RWPE2 (cell line): ENCODE results near the gene KIAA1217.

Source experiments
- ATAC-seq: fragments of 200-7000 bp; cut with Tn5 transposase; 3 replicates; pipeline ENCODE4 v1.9.1; 2021; ENCODE audit warnings: low read depth
- DNase-seq: peaks from one replicate; pipeline ENCODE4 v3.0.0-alpha.2; 2020; ENCODE audit warnings: low spot score
- H3K27ac ChIP-seq: fragments of 450-650 bp; 2 replicates; pipeline ENCODE4 v1.5.1; 2017; ENCODE audit warnings: mild to moderate bottlenecking; ENCODE audit not compliant: poor library complexity, severe bottlenecking
- H3K27me3 ChIP-seq: fragments of 250-450 bp; sonication (Bioruptor Pico); 2 replicates; pipeline ENCODE4 v1.5.1; 2021; ENCODE audit warnings: mild to moderate bottlenecking, moderate library complexity; ENCODE audit not compliant: insufficient read depth, poor library complexity, severe bottlenecking
- H3K36me3 ChIP-seq: fragments of 250-450 bp; sonication (Bioruptor Pico); 2 replicates; pipeline ENCODE4 v1.5.1; 2020; ENCODE audit warnings: low read depth, mild to moderate bottlenecking, moderate library complexity
- H3K4me1 ChIP-seq: fragments of 250-450 bp; sonication (Bioruptor Pico); 2 replicates; pipeline ENCODE4 v1.5.1; 2021; ENCODE audit warnings: mild to moderate bottlenecking, moderate library complexity; ENCODE audit not compliant: insufficient read depth, poor library complexity, severe bottlenecking
- H3K4me3 ChIP-seq: fragments of 250-450 bp; sonication (Bioruptor Pico); 2 replicates; pipeline ENCODE4 v1.5.1; 2021; ENCODE audit warnings: mild to moderate bottlenecking, moderate library complexity; ENCODE audit not compliant: severe bottlenecking
- H3K9me3 ChIP-seq: fragments of 250-450 bp; sonication (Bioruptor Pico); 2 replicates; pipeline ENCODE4 v1.5.1; 2021; ENCODE audit warnings: mild to moderate bottlenecking, moderate library complexity; ENCODE audit not compliant: severe bottlenecking
- TF ChIP-seq, protein P1 (sequence below): fragments of 450-650 bp; IDR thresholded peaks from one replicate; pipeline ENCODE4 v1.5.1; 2017; ENCODE audit warnings: mild to moderate bottlenecking, moderate library complexity; ENCODE audit not compliant: poor library complexity, severe bottlenecking

The KIAA1217 gene

GRCh38 chr10:24568042-24568441, 359.1 kb downstream of the KIAA1217 start:
- H3K27ac ChIP-seq = no peak overlapping the region

DNA sequence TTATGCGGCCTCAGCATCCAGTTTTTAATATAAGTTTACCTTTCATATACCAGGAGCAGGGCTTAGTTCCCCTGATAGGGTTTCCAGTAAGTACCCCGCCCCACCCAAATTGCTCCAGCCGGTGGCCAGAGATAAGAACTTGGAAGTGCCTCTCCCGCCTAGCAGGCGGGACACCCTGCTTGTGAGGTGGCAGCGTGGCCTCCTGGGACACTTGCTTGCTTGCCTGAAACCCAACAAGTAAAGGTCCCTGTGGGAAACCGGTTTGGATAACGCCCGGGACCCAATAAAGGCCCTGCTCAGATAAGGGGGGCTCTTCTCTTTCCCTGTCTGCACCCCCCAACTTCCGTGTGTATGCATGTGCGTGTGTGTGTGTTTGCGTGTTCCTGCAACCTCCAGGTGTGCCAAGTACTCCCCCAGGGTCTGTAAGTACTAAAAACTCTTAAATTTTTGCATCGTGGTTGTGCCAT, 360.4 kb downstream of the KIAA1217 start:
- H3K9me3 ChIP-seq = no peaks in the 10 kb centered on the region
- ATAC-seq = no peak
- no peak overlapping the region for H3K27ac ChIP-seq
- no peaks in the 10 kb centered on the region for H3K27me3 ChIP-seq
- H3K4me1 ChIP-seq = no peaks in the 10 kb centered on the region
- H3K36me3 ChIP-seq = no peaks in the 10 kb centered on the region
- TF ChIP-seq, protein P1, sequence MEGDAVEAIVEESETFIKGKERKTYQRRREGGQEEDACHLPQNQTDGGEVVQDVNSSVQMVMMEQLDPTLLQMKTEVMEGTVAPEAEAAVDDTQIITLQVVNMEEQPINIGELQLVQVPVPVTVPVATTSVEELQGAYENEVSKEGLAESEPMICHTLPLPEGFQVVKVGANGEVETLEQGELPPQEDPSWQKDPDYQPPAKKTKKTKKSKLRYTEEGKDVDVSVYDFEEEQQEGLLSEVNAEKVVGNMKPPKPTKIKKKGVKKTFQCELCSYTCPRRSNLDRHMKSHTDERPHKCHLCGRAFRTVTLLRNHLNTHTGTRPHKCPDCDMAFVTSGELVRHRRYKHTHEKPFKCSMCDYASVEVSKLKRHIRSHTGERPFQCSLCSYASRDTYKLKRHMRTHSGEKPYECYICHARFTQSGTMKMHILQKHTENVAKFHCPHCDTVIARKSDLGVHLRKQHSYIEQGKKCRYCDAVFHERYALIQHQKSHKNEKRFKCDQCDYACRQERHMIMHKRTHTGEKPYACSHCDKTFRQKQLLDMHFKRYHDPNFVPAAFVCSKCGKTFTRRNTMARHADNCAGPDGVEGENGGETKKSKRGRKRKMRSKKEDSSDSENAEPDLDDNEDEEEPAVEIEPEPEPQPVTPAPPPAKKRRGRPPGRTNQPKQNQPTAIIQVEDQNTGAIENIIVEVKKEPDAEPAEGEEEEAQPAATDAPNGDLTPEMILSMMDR = no peak
- no peak overlapping the region for H3K4me3 ChIP-seq
- no peak for DNase-seq

More at GRCh38 chr10:24568042-24568441, 359.1 kb downstream of the KIAA1217 start:
- TF ChIP-seq, protein P1 = no peak
- H3K4me1 ChIP-seq = no peaks in the 10 kb centered on the region
- no peaks in the 10 kb centered on the region for H3K27me3 ChIP-seq
- no peak overlapping the region for H3K4me3 ChIP-seq
- ATAC-seq (no peak), DNase-seq (no peak)
- no peaks in the 10 kb centered on the region for H3K36me3 ChIP-seq
- H3K9me3 ChIP-seq = no peaks in the 10 kb centered on the region

DNA sequence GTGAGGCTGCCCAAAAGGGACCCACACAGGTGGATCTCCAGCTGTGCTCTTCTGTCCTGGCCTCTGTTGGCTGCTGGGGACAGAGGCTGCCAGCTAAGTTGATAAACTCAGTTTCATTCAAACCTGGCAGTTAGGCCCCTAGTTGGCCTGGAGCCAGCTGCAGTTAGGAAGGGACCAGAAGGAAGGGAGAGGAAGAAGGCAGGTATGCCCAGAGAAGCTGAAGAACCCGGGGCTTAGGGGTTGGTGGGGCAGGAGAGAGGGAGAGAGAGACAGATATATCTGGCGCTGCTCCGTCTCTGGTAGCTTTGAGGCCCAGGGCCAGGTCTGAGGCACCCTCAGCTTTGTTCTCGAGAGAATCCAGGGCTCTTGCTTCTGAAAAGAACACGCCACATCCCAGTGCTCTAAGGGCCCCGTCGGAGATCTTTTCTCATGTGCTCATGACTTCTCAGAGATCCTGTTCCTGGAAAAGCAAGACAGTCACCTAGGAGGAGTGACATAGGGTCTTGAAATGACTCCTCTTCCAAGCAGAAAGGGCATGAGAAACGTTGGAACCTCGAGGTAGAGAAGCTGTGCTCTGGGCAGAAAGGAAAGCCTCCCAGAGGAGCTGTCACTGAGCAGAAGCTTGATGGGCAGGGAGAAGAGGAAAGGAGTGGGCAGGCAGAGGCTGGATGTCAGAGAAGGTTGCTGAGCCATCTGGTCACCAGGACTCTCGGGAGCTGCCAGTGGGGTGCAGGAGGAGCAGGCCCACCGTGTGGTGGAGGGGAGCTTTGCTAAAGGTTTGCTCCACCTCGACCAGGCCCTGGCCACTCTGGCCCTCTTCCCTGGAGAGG, 361.1 kb downstream of the KIAA1217 start:
- no peaks in the 10 kb centered on the region for H3K27me3 ChIP-seq
- H3K9me3 ChIP-seq = no peaks in the 10 kb centered on the region
- DNase-seq (no peak), ATAC-seq (no peak)
- H3K27ac ChIP-seq = no peak overlapping the region
- no peaks in the 10 kb centered on the region for H3K36me3 ChIP-seq
- no peaks in the 10 kb centered on the region for H3K4me1 ChIP-seq
- TF ChIP-seq, protein P1 = no peak
- H3K4me3 ChIP-seq = no peak overlapping the region

- H3K4me3 ChIP-seq = no peak overlapping the region
- H3K9me3 ChIP-seq = no peaks in the 10 kb centered on the region
- DNase-seq (no peak), ATAC-seq (no peak)
- no peaks in the 10 kb centered on the region for H3K4me1 ChIP-seq
- TF ChIP-seq, protein P1 = no peak
- H3K27me3 ChIP-seq = no peaks in the 10 kb centered on the region
- H3K36me3 ChIP-seq = no peaks in the 10 kb centered on the region
- H3K27ac ChIP-seq = no peak overlapping the region
These were observed 361.9 kb downstream of the KIAA1217 start for GRCh38 chr10:24570658-24571426.
